GM19324 (cell line): ENCODE data around the gene ZC3H8.

ENCODE experiments used
- ATAC-seq: cut with Tn5 transposase; IDR thresholded peaks from one replicate; pipeline ENCODE4 v1.9.1; 2021; ENCODE audit warnings: mild to moderate bottlenecking, moderate library complexity; ENCODE audit not compliant: unreplicated experiment, low FRiP score

ZC3H8 gene

GRCh38 chr2:112197868-112198267 is 57.0 kb downstream of the ZC3H8 start:
- no peak for ATAC-seq

- ATAC-seq: no peak
Observed at GRCh38 chr2:112195950-112196349, 58.9 kb downstream of the ZC3H8 start.

- no peak for ATAC-seq
Observed at GRCh38 chr2:112195167-112195766, 59.6 kb downstream of the ZC3H8 start.

GRCh38 chr2:112194482-112194881 is 60.4 kb downstream of the ZC3H8 start:
- ATAC-seq: no peak

- ATAC-seq: no peak
Observed at GRCh38 chr2:112194028-112194427, 60.8 kb downstream of the ZC3H8 start.

- no peak for ATAC-seq
Observed at GRCh38 chr2:112189001-112189556, 65.8 kb downstream of the ZC3H8 start.

- no peak for ATAC-seq
Observed at GRCh38 chr2:112187805-112188596, 66.8 kb downstream of the ZC3H8 start.

GRCh38 chr2:112187046-112187715 is 67.7 kb downstream of the ZC3H8 start:
- no peak for ATAC-seq

- ATAC-seq: no peak
Observed at GRCh38 chr2:112185131-112185530, 69.7 kb downstream of the ZC3H8 start.

- ATAC-seq: no peak
Observed at GRCh38 chr2:112184121-112184520, 70.7 kb downstream of the ZC3H8 start.

GRCh38 chr2:112183327-112184025 is 71.4 kb downstream of the ZC3H8 start:
- no peak for ATAC-seq

- ATAC-seq: no peak
Observed at GRCh38 chr2:112182581-112183034, 72.2 kb downstream of the ZC3H8 start.

GRCh38 chr2:112181571-112182290 is 73.1 kb downstream of the ZC3H8 start:
- ATAC-seq: no peak

- no peak for ATAC-seq
Observed at GRCh38 chr2:112175958-112176573, 78.8 kb downstream of the ZC3H8 start.

- no peak for ATAC-seq
Observed at GRCh38 chr2:112175333-112175732, 79.5 kb downstream of the ZC3H8 start.

GRCh38 chr2:112174383-112174782 is 80.5 kb downstream of the ZC3H8 start:
- ATAC-seq: no peak

GRCh38 chr2:112173646-112174319 is 81.1 kb downstream of the ZC3H8 start:
- ATAC-seq: no peak

- no peak for ATAC-seq
Observed at GRCh38 chr2:112170495-112170894, 84.3 kb downstream of the ZC3H8 start.
